Measurements from ENCODE around the gene EPHA10.

GRCh38 chr1:37719572-37720195, 45.2 kb downstream of the EPHA10 start:
- no peak for TF ChIP-seq ZNF274 (IDR thresholded peaks at IDR 0.05; ENCODE audit: low read depth, low read length)
- TF ChIP-seq YY1 (IDR thresholded peaks at IDR 0.05; ENCODE audit: insufficient read depth, insufficient read length): no peak

Measured in NT2/D1 (cell line).